C4-2B (cell line): ENCODE results near the gene SRSF3.

Experiments
- H3K27ac ChIP-seq: fragments of 450-650 bp; 2 replicates; pipeline ENCODE4 v1.5.1; 2017
- CTCF ChIP-seq: fragments of 450-650 bp; conservative IDR thresholded peaks from 2 replicates; pipeline ENCODE4 v1.5.1; 2017; ENCODE audit warnings: mild to moderate bottlenecking
- ZFX ChIP-seq: fragments of 450-650 bp; IDR thresholded peaks from 2 replicates; pipeline ENCODE4 v1.6.1; 2017

SRSF3 gene

GRCh38 chr6:36639171-36639808, 45.1 kb downstream of the SRSF3 start:
- TF ChIP-seq ZFX (no peak), CTCF (no peak)

GRCh38 chr6:36641543-36641942, 47.4 kb downstream of the SRSF3 start:
- TF ChIP-seq ZFX = no peak
- TF ChIP-seq CTCF = no peak
- H3K27ac ChIP-seq = no peak overlapping the region

More at GRCh38 chr6:36639171-36639808, 45.1 kb downstream of the SRSF3 start:
- H3K27ac ChIP-seq = no peak overlapping the region

DNA sequence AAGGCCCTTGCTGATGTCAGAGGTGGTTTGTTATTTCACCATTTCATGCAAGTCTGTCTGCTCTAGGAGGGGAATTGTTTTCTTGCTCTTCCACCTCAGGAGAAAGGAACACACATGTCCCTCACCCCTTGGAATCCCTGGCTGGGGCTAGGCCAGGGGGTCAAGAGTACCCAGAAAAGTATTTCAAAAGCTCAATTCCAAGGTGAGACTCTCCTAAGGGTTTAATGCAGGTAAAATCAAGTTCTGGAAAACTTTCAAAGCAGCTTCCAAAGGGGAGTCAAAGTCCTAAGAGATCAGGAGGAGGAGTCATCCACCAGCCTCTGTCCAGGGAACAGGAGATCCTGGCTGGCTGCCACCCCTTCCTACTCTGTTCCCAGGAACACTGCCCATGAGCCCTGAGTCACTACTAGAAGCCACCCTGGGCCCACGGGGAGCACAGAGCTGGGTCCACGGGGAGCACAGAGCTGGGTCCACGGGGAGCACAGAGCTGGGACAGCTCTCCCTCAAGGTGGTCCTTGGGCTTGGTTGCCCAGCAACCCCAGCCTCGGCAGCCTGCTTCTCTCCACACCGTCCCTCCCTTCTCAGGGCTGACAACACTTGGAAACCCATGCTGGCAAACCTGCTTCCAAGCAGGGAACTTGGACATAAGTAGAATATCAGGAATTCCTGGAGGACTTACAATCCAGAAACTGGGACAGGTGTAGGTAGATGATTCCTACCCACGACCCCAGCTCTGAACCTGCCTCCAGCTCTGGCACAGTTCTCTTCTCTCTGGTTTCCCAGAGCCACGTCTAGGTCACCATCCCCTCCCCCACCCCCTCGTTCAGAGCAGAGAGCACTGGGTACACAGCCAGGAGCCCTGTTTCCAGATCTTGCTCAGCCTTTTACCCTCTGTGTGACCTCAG, 49.0 kb downstream of the SRSF3 start:
- peak overlapping the region; percentile 39 for H3K27ac ChIP-seq
- no peak for TF ChIP-seq ZFX

- no peak for TF ChIP-seq CTCF
- no peak for TF ChIP-seq ZFX
- H3K27ac ChIP-seq = peak overlapping the region; percentile 39
These were observed 49.8 kb downstream of the SRSF3 start for GRCh38 chr6:36643977-36644376.

- TF ChIP-seq ZFX = no peak
- no peak for TF ChIP-seq CTCF
- H3K27ac ChIP-seq = no peak overlapping the region
These were observed 54.9 kb downstream of the SRSF3 start for GRCh38 chr6:36649086-36649485.

DNA sequence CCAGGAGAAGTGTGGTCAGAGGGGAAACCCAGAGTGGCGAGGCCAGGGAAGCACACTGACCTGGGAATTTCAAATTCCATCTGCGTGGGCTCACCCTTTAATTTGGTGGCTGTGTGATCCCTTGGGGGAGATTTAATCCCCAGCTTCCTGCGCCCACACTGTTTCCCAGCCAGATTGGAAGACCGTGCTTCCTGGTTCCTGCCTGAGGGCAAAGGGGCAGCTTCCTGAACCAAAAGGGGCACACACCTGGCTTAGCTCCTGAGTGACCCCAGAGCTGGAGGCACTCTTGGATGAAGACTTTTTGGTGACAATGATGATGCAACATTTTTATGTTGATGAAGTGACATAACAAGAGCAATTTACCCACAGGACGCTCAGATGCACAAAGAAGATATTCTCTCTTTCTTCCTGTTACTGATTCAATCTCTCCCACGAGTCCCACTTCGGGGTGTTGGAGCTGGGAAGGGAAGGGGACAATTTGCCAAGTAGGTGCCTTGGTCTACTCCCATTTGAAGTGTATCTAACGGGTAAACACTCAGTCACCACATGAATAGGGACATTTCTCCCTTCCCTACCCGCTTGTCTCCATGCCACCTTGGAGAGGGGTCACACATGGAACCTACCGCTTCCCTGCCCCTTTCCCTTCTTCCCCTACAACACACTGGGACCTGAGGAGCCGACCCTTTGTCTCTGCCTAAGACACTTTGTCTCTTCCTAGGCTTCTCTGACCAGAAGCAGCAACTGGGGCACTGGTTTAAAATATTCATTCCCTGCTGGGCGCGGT, 55.7 kb downstream of the SRSF3 start:
- TF ChIP-seq CTCF (no peak), ZFX (no peak)

DNA sequence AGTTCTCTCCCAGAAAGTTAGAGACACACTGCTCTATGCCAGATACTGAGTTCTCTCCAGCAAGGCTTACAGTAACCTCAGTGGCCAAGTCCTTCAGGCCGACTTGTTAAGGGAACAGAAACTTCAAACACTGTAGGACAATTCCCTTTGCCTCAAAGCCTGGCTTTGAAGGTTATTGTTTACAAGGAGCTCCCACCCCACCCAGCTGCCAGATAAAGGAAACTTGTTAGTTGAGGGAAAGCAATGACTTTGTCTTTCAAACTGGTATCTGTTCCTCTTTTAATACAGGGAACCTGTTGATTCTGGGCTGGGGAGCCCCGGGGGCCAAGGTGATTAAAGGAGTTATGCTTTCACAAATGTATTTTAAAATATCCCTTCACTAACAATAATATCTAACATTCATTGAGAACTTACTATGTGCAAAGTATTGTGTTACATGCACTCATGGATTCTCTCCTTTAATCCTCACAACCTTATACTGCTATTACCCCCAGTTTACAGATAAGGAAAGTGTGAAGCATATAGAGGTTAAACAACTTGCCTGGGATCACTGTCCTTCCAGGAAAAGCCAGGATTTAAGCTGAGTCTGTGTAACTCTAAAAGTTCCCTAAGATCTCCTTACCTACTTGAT, 56.8 kb downstream of the SRSF3 start:
- no peak overlapping the region for H3K27ac ChIP-seq
- no peak for TF ChIP-seq CTCF
- TF ChIP-seq ZFX = no peak

More for the DNA sequence above, 55.7 kb downstream of the SRSF3 start:
- no peak overlapping the region for H3K27ac ChIP-seq
